AG04449 (cell line): ENCODE measurements around the gene TUB.

Experiments used
- CTCF ChIA-PET: fragments of 350-600 bp; formaldehyde crosslinking; extraction: SDS; loops from one replicate; lab custom pipeline; 2021; ENCODE audit warnings: antibody characterized with exemption; lab: Yijun Ruan, JAX
- POLR2A ChIA-PET: fragments of 400-600, 350-600 bp; formaldehyde crosslinking; extraction: SDS; loops from one replicate; lab custom pipeline; 2020; ENCODE audit warnings: antibody characterized with exemption, inconsistent platforms; lab: Yijun Ruan, JAX
- DNase-seq: peaks from one replicate; pipeline ENCODE4 v3.0.0-alpha.2; 2010; ENCODE audit warnings: low read depth, low spot score
- H3K4me3 ChIP-seq: 2 replicates; pipeline ENCODE4 v1.5.1; 2011; ENCODE audit warnings: low read depth, mild to moderate bottlenecking, control low read depth, low read length
- TF ChIP-seq, protein P1 (sequence below): IDR thresholded peaks from one replicate; pipeline ENCODE4 v1.5.1; 2011; ENCODE audit warnings: mild to moderate bottlenecking, moderate library complexity, low read length, control low read depth, inconsistent platforms; ENCODE audit not compliant: insufficient read depth; ENCODE audit errors: missing control alignments

TUB gene

DNA sequence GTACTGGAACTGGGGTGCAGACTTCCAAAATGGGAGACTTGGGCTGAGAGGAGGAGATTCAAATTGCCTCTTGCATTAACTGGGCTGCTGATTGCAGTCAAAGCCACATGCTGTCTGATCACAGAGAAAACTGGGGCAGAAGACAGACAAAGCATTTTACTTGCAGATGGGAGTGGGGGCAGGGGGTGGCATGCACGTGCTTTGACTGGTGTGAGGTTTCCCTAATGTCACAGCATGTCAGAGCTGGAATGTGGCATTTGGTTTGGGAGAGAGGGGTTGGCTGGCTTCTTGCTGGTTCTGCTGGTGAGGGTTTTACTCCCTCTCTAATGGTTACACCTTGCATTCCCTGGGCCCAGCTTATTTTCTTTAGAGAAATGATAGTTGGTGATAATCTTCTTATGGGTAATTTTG is 2.9 kb downstream of the TUB start:
- ChIA-PET POLR2A (no interaction called here), CTCF (interaction anchor here (8.1 to 22.7 kb wide), 3 partner anchors 12 to 79 kb away, joined by 55 to 1552 read pairs (median 445); no protein-coding TSS in a partner anchor)
- DNase-seq, result no peak
- TF ChIP-seq, protein P1, sequence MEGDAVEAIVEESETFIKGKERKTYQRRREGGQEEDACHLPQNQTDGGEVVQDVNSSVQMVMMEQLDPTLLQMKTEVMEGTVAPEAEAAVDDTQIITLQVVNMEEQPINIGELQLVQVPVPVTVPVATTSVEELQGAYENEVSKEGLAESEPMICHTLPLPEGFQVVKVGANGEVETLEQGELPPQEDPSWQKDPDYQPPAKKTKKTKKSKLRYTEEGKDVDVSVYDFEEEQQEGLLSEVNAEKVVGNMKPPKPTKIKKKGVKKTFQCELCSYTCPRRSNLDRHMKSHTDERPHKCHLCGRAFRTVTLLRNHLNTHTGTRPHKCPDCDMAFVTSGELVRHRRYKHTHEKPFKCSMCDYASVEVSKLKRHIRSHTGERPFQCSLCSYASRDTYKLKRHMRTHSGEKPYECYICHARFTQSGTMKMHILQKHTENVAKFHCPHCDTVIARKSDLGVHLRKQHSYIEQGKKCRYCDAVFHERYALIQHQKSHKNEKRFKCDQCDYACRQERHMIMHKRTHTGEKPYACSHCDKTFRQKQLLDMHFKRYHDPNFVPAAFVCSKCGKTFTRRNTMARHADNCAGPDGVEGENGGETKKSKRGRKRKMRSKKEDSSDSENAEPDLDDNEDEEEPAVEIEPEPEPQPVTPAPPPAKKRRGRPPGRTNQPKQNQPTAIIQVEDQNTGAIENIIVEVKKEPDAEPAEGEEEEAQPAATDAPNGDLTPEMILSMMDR, result no peak
- no peak overlapping the region for H3K4me3 ChIP-seq

DNA sequence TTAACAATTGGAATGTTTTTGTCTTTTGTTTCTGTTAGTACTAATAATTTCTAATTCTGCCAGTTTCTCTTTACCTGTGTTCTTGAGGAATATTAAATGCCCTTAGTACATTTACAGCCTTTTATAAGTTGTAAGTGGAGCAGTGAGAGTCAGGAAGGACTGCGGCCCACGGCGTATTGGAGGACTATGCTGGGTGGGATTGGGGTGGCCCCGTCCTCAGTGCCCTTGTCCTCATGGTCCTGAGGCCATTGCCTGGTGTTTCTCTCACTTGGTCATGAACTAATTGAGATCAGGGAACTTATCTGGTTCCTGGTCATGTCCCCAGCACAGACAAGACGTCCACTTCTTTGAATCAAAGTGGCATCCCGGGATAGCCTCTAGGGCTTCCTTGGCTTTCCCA is 3.3 kb downstream of the TUB start:
- CTCF ChIA-PET, result interaction anchor here (8.1 to 22.7 kb wide), 3 partner anchors 12 to 79 kb away, joined by 55 to 1552 read pairs (median 445); no protein-coding TSS in a partner anchor
- no peak overlapping the region for H3K4me3 ChIP-seq
- POLR2A ChIA-PET, result no interaction called here
- TF ChIP-seq, protein P1, result no peak
- no peak for DNase-seq

DNA sequence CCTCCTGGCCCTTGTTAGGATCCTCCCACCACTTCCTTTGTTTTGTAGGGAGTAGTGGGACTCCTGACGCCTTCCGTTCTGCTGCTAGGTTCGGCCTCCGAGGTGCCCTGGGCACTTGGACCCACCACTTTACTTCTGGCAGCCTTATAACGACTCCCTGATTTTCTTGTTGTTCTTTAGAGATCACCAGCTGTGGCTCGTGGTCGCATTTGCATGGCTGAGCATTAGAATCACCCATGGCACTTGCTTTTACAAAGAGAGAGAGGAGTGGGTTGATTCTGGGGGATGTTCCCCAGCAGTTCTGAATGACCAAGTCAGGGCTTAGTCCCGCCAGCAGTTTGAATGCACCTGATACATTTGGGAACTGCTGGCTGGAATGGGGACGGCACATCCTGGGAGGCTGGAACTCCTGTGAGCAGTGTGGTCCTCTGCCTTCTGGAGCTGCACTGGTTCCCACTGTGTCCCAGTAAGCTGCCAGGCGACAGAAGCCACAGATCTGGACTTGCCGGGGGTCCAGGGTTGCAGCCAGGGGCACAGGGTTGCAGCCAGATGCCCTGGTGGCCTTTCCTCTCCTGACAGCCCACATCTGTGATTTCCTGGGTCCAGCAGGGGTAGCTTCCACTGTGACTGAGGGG is 4.1 kb downstream of the TUB start:
- POLR2A ChIA-PET, result no interaction called here
- CTCF ChIA-PET, result interaction anchor here (9.5 to 22.7 kb wide), 5 partner anchors 11 to 80 kb away, joined by 126 to 1552 read pairs (median 445); no protein-coding TSS in a partner anchor
- TF ChIP-seq, protein P1, result no peak
- H3K4me3 ChIP-seq, result no peak overlapping the region
- no peak for DNase-seq

DNA sequence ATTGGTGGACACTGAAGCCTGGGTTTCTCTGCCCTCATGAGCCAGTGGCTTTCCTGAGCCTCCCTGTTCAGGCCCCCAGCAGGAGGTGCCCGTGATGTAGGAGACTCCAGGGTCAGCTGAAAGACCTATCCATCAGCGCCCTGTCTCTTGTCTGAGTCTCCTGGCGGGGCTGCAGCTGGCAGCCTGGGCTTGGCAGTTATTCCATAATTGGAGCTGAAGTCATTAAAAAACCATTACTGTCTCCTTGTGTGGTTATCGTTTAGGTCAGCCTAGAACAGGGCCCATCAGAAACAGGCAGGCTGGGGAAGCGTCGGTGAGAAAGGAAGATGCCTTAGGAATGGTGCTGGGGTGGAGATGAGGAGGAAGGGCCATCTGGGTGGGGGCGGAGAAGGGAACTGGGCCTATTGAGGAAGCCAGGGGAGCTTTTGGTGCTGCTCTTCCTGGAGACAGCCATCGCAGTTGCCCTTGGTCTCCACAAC is 5.0 kb downstream of the TUB start:
- no peak for DNase-seq
- H3K4me3 ChIP-seq, result no peak overlapping the region
- ChIA-PET POLR2A (no interaction called here), CTCF (interaction anchor here (0.9 to 22.7 kb wide), 6 partner anchors 10 to 81 kb away, joined by 3 to 1552 read pairs (median 344); no protein-coding TSS in a partner anchor)
- TF ChIP-seq, protein P1, result no peak

DNA sequence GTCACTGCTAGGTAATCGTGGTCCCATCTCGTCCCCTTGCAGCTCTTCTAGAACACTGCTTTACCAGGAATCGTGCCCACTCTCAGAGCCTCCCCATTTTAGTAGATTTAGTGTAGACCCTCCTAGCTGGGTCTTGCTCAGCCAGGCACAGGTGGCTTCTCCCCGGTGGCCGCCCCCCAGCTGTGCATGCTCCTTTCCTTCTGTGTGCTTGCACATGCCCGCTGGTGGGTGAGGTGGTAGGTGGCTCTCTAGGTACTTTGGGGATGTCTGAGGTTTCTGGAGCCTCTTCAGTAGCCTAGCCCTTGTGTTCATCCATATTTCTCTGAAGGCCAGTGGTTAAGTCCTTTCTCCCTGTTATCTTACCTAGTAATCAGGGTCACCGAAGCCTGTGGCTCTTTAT is 5.6 kb downstream of the TUB start:
- no peak for DNase-seq
- no peak overlapping the region for H3K4me3 ChIP-seq
- TF ChIP-seq, protein P1, result no peak
- ChIA-PET CTCF (interaction anchor here (0.9 to 22.7 kb wide), 7 partner anchors 1 to 81 kb away, joined by 3 to 1552 read pairs (median 445); partner anchors contain the start of gene TUB), POLR2A (no interaction called here)

DNA sequence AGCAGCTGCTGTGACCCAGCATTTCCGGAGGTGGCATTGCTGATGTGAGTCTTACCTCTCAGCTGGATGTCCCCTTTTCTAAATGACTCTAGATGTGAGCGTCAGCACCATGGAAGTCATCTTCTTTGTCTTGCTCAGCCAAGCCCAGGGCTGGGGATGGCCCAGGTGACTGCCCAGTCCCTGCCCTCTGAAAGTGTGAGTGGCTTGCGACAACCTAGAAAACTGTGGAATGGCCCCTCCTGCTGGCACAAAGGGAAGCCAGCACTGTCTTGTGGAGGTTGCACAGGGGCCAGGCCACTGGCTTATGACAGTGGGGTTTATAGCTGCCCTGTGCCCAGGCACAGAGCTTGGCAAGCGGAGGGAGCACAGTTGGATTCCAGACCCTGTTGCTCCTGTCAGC is 6.2 kb downstream of the TUB start:
- TF ChIP-seq, protein P1, result peak; percentile 32
- POLR2A ChIA-PET, result no interaction called here
- DNase-seq, result no peak
- CTCF ChIA-PET, result interaction anchor here (1.1 to 22.7 kb wide), 9 partner anchors 2 to 195 kb away, joined by 3 to 1552 read pairs (median 242); partner anchors contain the start of genes EIF3F and TUB
- no peak overlapping the region for H3K4me3 ChIP-seq
